ENCODE results near the gene PANK4.

DNA sequence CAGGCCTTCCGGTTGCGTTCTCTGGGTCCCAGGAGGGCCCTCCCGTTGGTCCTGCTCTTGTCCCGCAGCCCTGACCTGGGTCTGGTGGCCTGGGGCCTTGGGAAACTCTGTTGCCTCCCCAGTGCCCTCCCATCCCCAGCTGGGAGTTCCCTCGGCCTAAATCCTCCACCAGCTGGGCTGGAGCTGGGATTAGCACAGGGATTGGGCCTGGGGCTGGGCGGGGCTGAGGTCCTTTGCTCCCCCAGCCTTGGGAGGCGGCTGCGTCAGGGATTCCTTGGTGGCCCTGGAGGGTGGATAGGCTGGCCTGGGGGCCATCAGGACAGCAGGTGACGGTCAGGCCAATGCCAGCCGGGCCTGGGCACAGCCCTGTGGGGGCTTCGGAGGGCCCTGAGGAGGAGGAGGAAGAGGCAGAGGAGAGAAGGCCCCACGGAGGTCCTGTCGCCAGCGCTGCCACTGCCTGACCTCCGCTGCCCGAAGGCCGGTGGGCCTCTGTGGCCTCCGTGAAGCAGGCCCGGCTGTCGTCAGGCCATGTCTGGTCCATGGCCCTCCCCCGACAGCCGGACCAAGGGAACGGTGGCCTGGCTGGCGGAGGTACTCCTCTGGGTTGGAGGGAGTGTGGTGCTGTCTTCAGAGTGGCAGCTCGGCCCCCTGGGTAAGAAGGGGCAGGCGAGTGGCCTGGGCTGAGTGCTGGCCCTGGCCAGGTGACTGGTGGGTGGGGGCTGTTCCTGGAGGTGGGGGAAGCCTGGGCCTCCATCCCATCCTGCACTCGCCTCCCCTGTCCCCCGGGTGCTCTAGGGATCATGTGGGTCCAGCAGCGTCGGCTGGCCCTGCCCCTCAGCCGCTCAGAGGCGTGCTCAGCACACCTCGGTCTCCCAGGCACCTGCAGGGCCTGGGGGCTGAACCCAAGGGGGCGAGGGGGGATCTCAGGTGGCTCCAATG, 50.1 kb downstream of the PANK4 start, which contains the start of gene PLCH2:
- no peak for TF ChIP-seq SNAI2 (CRISPR knock-in tag; IDR thresholded peaks at IDR 0.05)
- no peak for TF ChIP-seq RARB (CRISPR knock-in tag; IDR thresholded peaks at IDR 0.05)
- no peak for TF ChIP-seq TOX (CRISPR knock-in tag; IDR thresholded peaks at IDR 0.05; ENCODE audit: borderline replicate concordance)
- no peak for TF ChIP-seq CSDC2 (CRISPR knock-in tag; IDR thresholded peaks at IDR 0.05)
- TF ChIP-seq ZFP3 (CRISPR knock-in tag; IDR thresholded peaks at IDR 0.05) = no peak
- TF ChIP-seq ARNTL (CRISPR knock-in tag; IDR thresholded peaks at IDR 0.05; ENCODE audit: borderline replicate concordance, low read depth) = no peak
- TF ChIP-seq ZFP30 (CRISPR knock-in tag; IDR thresholded peaks at IDR 0.05) = no peak
- TF ChIP-seq, protein P1, sequence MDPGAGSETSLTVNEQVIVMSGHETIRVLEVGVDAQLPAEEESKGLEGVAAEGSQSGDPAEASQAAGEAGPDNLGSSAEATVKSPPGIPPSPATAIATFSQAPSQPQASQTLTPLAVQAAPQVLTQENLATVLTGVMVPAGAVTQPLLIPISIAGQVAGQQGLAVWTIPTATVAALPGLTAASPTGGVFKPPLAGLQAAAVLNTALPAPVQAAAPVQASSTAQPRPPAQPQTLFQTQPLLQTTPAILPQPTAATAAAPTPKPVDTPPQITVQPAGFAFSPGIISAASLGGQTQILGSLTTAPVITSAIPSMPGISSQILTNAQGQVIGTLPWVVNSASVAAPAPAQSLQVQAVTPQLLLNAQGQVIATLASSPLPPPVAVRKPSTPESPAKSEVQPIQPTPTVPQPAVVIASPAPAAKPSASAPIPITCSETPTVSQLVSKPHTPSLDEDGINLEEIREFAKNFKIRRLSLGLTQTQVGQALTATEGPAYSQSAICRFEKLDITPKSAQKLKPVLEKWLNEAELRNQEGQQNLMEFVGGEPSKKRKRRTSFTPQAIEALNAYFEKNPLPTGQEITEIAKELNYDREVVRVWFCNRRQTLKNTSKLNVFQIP (CRISPR knock-in tag; IDR thresholded peaks at IDR 0.05; ENCODE audit: borderline replicate concordance, low read depth) = no peak
- TF ChIP-seq, protein P2, sequence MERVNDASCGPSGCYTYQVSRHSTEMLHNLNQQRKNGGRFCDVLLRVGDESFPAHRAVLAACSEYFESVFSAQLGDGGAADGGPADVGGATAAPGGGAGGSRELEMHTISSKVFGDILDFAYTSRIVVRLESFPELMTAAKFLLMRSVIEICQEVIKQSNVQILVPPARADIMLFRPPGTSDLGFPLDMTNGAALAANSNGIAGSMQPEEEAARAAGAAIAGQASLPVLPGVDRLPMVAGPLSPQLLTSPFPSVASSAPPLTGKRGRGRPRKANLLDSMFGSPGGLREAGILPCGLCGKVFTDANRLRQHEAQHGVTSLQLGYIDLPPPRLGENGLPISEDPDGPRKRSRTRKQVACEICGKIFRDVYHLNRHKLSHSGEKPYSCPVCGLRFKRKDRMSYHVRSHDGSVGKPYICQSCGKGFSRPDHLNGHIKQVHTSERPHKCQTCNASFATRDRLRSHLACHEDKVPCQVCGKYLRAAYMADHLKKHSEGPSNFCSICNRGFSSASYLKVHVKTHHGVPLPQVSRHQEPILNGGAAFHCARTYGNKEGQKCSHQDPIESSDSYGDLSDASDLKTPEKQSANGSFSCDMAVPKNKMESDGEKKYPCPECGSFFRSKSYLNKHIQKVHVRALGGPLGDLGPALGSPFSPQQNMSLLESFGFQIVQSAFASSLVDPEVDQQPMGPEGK (CRISPR knock-in tag; IDR thresholded peaks at IDR 0.05; ENCODE audit: borderline replicate concordance) = no peak

Data from SK-N-SH treated with all-trans-retinoic acid at 6 μM for 48 hours (cell line).